Testis (tissue), 2 donors: ENCODE data around the gene SORT1.

Source experiments
- POLR2A ChIP-seq: fragments of 450-650 bp; IDR thresholded peaks from one replicate; pipeline ENCODE4 v1.6.1; 2017; ENCODE audit warnings: antibody characterized with exemption, mild to moderate bottlenecking, moderate library complexity
- TF ChIP-seq, protein P1 (sequence below), 3 experiments: fragments of 450-650 bp in 2 of 3; fragments of 200-600 bp in 1 of 3; sonication (generic) in 1 of 3; IDR thresholded peaks; one replicate each; pipeline ENCODE4 v1.5.1; 2016 to 2019; ENCODE audit warnings: antibody characterized with exemption in 3 of 3, mild to moderate bottlenecking in 2 of 3, moderate library complexity in 1 of 3

DNA sequence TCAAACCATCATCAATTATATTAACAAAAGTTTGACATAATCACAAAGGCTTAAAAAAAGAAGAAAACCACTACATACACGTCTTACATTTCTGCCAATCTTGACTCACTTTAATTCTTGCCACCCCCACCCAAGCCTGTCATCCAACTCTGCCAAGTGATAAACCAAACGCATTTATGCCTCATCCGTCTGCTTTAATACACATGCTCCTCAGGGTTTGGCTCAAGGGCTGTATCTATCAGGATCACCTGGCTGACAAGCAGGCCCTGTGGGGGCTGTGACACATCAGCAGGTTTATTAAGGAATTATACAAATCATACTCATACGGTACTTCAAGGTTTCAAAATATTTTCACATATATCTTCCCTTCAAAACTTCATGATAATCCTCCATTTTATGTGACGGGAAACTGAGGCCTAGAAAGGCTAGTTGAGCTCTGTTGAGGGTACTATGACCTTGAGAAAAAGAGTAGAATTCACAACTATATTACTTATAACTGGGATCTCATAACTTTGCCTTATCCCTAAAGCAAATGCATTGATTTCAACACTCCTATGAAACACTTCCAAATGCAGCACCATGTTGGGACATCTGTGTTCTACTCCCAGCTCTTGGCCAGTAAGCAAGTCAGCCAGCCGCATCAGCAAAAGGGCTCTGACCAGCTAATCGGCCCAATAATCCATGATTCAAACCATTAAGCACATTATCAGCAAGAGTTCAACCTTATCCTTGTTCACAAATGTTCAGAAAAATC, 8.7 kb downstream of the SORT1 start:
- TF ChIP-seq POLR2A: no peak
- TF ChIP-seq, protein P1, sequence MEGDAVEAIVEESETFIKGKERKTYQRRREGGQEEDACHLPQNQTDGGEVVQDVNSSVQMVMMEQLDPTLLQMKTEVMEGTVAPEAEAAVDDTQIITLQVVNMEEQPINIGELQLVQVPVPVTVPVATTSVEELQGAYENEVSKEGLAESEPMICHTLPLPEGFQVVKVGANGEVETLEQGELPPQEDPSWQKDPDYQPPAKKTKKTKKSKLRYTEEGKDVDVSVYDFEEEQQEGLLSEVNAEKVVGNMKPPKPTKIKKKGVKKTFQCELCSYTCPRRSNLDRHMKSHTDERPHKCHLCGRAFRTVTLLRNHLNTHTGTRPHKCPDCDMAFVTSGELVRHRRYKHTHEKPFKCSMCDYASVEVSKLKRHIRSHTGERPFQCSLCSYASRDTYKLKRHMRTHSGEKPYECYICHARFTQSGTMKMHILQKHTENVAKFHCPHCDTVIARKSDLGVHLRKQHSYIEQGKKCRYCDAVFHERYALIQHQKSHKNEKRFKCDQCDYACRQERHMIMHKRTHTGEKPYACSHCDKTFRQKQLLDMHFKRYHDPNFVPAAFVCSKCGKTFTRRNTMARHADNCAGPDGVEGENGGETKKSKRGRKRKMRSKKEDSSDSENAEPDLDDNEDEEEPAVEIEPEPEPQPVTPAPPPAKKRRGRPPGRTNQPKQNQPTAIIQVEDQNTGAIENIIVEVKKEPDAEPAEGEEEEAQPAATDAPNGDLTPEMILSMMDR (IDR thresholded peaks at IDR 0.05): no peak
